ENCODE data around the gene NCBP1. TPM values are rescaled to one million over a fixed set of nuclear protein-coding genes. Genes with fewer than 3 reads are reported as not detected.

Gene NCBP1
- total RNA-seq, 1 donor, result 37.3 TPM

GRCh38 chr9:97632248-97632984 is 1.2 kb upstream of the NCBP1 start:
- Histone ChIP-seq H3K4me1 (ENCODE audit: insufficient read depth, low read length) (peaks cover 23% of the 10 kb centered on the region), H3K79me2 (ENCODE audit: insufficient read depth, low read length) (peaks cover 80% of the 10 kb centered on the region), H3K4me3 (ENCODE audit: insufficient read depth, low read length) (peak overlapping the region; percentile 96), H3K27ac (ENCODE audit: low read depth, low read length) (peak overlapping the region; percentile 99), H3K27me3 (ENCODE audit: insufficient read depth, low read length) (no peaks in the 10 kb centered on the region), H3K36me3 (ENCODE audit: insufficient read depth, low read length) (no peaks in the 10 kb centered on the region), H3K4me2 (ENCODE audit: insufficient read depth, low read length) (peak overlapping the region; percentile 96), H4K20me1 (ENCODE audit: insufficient read depth, low read length) (peaks cover 9% of the 10 kb centered on the region), H2AFZ (ENCODE audit: low read length) (peak overlapping the region; percentile 89), H3K9me3 (ENCODE audit: low read depth, low read length) (no peaks in the 10 kb centered on the region)
- DNase-seq (ENCODE audit: insufficient read length, low spot score, missing footprints), result peak; percentile 32
- no peak for TF ChIP-seq CTCF (IDR thresholded peaks at IDR 0.05; ENCODE audit: extremely low read depth, low read depth, low read length)

GRCh38 chr9:97633859-97634490 is 354 bp downstream of the NCBP1 start:
- H3K27me3 ChIP-seq (ENCODE audit: insufficient read depth, low read length), result no peaks in the 10 kb centered on the region
- H3K4me2 ChIP-seq (ENCODE audit: insufficient read depth, low read length), result peak overlapping the region; percentile 96
- peaks cover 82% of the 10 kb centered on the region for H3K79me2 ChIP-seq (ENCODE audit: insufficient read depth, low read length)
- no peak for DNase-seq (ENCODE audit: insufficient read length, low spot score, missing footprints)
- H3K4me1 ChIP-seq (ENCODE audit: insufficient read depth, low read length), result peaks cover 23% of the 10 kb centered on the region
- no peaks in the 10 kb centered on the region for H3K9me3 ChIP-seq (ENCODE audit: low read depth, low read length)
- peaks cover 21% of the 10 kb centered on the region for H4K20me1 ChIP-seq (ENCODE audit: insufficient read depth, low read length)
- peak overlapping the region; percentile 99 for H3K27ac ChIP-seq (ENCODE audit: low read depth, low read length)
- TF ChIP-seq CTCF (IDR thresholded peaks at IDR 0.05; ENCODE audit: extremely low read depth, low read depth, low read length), result no peak
- peak overlapping the region; percentile 96 for H3K4me3 ChIP-seq (ENCODE audit: insufficient read depth, low read length)
- no peaks in the 10 kb centered on the region for H3K36me3 ChIP-seq (ENCODE audit: insufficient read depth, low read length)
- peak overlapping the region; percentile 84 for H2AFZ ChIP-seq (ENCODE audit: low read length)

- Histone ChIP-seq H3K27me3 (ENCODE audit: insufficient read depth, low read length) (no peaks in the 10 kb centered on the region), H3K36me3 (ENCODE audit: insufficient read depth, low read length) (no peaks in the 10 kb centered on the region), H3K4me1 (ENCODE audit: insufficient read depth, low read length) (peaks cover 23% of the 10 kb centered on the region), H2AFZ (ENCODE audit: low read length) (no peak overlapping the region), H3K4me2 (ENCODE audit: insufficient read depth, low read length) (peak overlapping the region; percentile 96), H3K27ac (ENCODE audit: low read depth, low read length) (no peak overlapping the region), H4K20me1 (ENCODE audit: insufficient read depth, low read length) (peaks cover 31% of the 10 kb centered on the region), H3K9me3 (ENCODE audit: low read depth, low read length) (no peaks in the 10 kb centered on the region), H3K79me2 (ENCODE audit: insufficient read depth, low read length) (peaks cover 82% of the 10 kb centered on the region), H3K4me3 (ENCODE audit: insufficient read depth, low read length) (peak overlapping the region; percentile 96)
- no peak for DNase-seq (ENCODE audit: insufficient read length, low spot score, missing footprints)
- no peak for TF ChIP-seq CTCF (IDR thresholded peaks at IDR 0.05; ENCODE audit: extremely low read depth, low read depth, low read length)
Observed at GRCh38 chr9:97635026-97635425, 1.4 kb downstream of the NCBP1 start.

- no peaks in the 10 kb centered on the region for H3K27me3 ChIP-seq (ENCODE audit: insufficient read depth, low read length)
- peaks cover under 1% of the 10 kb centered on the region for H3K36me3 ChIP-seq (ENCODE audit: insufficient read depth, low read length)
- H2AFZ ChIP-seq (ENCODE audit: low read length), result no peak overlapping the region
- peaks cover 19% of the 10 kb centered on the region for H3K4me1 ChIP-seq (ENCODE audit: insufficient read depth, low read length)
- H3K4me2 ChIP-seq (ENCODE audit: insufficient read depth, low read length), result peak overlapping the region; percentile 47
- H3K79me2 ChIP-seq (ENCODE audit: insufficient read depth, low read length), result peaks cover 80% of the 10 kb centered on the region
- H3K4me3 ChIP-seq (ENCODE audit: insufficient read depth, low read length), result no peak overlapping the region
- no peak for TF ChIP-seq CTCF (IDR thresholded peaks at IDR 0.05; ENCODE audit: extremely low read depth, low read depth, low read length)
- no peaks in the 10 kb centered on the region for H3K9me3 ChIP-seq (ENCODE audit: low read depth, low read length)
- DNase-seq (ENCODE audit: insufficient read length, low spot score, missing footprints), result no peak
- no peak overlapping the region for H3K27ac ChIP-seq (ENCODE audit: low read depth, low read length)
- peaks cover 38% of the 10 kb centered on the region for H4K20me1 ChIP-seq (ENCODE audit: insufficient read depth, low read length)
Observed at GRCh38 chr9:97636903-97637302, 3.3 kb downstream of the NCBP1 start.
